HG03469 (cell line): ENCODE measurements around the gene ZSCAN1.

Experiments
- ATAC-seq: cut with Tn5 transposase; IDR thresholded peaks from one replicate; pipeline ENCODE4 v1.9.1; 2021; ENCODE audit warnings: mild to moderate bottlenecking, moderate library complexity, moderate number of reproducible peaks; ENCODE audit not compliant: unreplicated experiment

Gene ZSCAN1

DNA sequence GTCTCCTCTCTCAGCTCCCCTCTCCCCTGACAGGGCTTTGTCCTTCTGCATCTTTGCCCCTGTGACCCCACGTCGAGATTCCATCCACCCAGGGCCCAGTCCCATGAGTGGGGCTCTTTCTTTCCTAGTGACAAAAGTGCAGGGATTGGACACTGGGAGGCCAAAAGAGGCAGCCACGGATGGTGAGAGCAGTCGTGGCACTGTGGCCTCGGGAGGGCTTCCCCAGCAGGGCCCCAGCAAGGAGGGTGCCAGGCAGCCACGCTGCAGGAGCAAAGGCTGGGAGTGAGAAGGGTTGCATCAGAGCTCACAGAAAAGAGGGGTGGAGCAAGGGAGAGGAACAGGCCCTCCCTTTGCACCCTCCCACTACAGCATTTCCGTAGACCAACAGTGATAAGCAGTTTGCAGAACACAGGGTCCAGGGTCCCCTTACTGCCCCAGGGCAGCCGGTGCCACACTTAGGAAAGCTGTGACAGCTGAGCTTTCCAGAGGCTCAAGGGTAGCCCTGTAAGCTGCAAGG is 4.9 kb downstream of the ZSCAN1 start:
- no peak for ATAC-seq

- ATAC-seq = no peak
Measured at GRCh38 chr19:58040751-58041525, 7.1 kb downstream of the ZSCAN1 start.

- ATAC-seq = no peak
Measured at GRCh38 chr19:58042495-58043340, 8.9 kb downstream of the ZSCAN1 start.

GRCh38 chr19:58044391-58044790 is 10.6 kb downstream of the ZSCAN1 start:
- no peak for ATAC-seq

GRCh38 chr19:58044886-58045285 is 11.1 kb downstream of the ZSCAN1 start:
- no peak for ATAC-seq

DNA sequence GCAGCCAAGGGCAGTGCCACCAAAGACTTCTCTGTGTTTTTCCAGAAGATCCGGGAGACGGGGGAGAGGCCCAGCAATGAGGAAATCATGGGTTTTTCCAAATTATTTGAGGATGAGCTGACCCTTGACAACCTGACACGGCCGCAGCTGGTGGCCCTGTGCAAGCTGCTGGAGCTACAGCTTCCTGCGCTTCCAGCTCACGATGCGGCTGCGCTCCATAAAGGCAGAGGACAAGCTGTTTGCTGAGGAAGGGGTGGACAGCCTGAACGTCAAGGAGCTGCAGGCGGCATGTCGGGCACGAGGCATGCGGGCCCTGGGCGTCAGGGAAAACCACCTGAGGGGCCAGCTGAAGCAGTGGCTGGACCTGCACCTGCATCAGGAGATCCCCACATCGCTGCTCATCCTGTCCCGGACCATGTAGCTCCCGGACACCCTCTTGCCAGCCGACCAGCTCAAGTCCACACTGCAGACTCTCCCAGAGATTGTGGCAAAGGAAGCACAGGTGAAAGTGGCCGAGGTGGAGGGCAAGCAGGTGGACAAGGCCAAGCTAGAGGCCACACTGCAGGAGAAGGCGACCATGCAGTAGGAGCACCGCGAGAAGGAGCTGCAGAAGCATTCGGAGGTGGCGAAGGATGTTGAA is 11.7 kb downstream of the ZSCAN1 start:
- no peak for ATAC-seq

DNA sequence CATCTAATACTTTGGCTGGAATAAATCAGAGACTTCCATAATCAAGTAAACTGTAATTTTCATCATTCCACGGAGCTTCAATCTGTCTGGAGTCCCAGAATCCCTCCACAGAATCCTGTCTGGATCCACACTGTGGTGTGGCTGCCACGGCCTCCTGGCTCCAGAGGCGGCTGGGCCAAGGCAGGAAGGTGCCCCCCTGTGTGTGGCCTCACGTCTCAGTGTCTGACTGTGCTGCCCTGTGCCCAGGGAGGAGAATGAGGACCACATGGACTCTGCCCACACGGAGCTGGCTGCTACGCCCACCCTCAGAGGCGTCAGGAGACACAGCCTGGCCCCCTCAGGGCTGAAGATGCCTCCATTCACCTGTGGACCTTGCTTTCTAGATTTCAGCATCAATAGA is 13.0 kb downstream of the ZSCAN1 start:
- ATAC-seq = no peak

GRCh38 chr19:58047672-58048071 is 13.8 kb downstream of the ZSCAN1 start:
- ATAC-seq = no peak

- no peak for ATAC-seq
Measured at GRCh38 chr19:58052256-58052655, 18.4 kb downstream of the ZSCAN1 start.

GRCh38 chr19:58053480-58054156 is 19.8 kb downstream of the ZSCAN1 start:
- ATAC-seq = no peak

DNA sequence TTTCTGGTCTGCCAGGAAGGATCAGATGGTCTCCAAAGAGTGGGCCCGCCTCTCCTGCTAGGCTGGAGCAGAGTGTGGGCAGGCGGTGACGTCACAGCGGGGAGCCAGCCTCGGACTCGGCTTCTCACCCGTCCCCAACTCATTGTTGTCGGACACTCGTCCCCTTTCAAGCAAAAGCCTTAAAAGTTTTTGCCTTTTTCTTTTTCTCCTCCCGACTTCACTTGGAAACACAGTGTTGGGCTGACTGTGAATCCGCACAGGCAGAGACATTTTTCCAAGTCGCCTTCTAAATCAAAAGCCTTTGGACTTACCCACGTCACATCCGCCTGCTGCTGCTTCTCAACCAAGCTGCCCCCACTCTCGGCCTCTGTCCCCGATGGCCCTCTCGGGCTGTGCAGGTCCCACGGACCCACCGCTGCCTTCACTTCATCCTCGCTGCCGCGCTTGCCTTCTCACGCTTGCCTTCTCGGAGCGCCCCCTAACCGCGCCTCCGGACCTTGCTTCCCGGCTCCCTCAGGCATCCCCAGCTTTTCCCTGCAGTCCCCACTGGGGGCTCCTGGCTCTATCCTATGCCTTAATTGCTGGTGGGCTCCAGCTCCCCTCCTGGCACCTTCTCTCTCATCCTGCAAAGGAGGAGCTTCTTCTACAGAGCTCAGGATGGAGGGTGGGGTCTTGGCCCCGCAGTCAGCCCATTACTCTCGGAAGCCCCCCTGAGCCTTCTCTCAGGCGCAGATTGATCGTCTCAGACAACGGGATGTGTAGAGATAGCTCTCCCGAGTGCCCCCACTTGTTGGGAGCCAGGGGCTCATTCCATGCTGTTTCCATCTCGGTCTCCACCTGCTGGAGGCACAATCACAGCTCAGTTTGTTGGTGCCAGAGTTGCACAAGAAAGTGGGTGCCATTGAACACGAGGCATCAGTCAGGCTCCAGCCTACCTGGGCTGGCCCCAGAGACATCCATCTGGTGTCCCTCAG is 21.4 kb downstream of the ZSCAN1 start:
- no peak for ATAC-seq

GRCh38 chr19:58056261-58056660 is 22.4 kb downstream of the ZSCAN1 start:
- ATAC-seq = no peak

- ATAC-seq = no peak
Measured at GRCh38 chr19:58056861-58057260, 23.0 kb downstream of the ZSCAN1 start.

DNA sequence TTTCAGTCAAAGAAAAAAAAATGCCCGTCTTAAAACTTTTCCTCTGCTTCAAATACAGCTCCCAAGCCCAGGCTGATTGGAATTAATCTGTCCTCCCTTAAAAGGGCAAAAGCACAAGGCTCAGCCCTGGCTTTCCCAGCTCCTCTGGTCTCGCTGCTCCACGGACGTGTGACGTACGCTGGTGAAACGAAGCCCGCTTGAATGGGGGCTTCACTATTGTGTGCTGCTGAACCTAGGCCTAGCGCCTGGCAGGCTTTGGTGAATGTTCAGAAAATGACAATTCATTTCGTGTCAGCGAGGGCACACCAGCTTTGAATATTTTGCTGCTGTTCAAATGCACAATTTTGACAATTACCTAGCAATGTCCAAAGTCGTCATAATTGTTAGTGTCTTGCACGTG is 24.6 kb downstream of the ZSCAN1 start:
- ATAC-seq = no peak

GRCh38 chr19:58059003-58059670 is 25.3 kb downstream of the ZSCAN1 start, which contains the start of gene ZNF135:
TSS of gene ZNF135 (plus strand) at chr19:58059282. CDS start at chr19:58060003, 721 bp downstream.
- ATAC-seq = no peak

DNA sequence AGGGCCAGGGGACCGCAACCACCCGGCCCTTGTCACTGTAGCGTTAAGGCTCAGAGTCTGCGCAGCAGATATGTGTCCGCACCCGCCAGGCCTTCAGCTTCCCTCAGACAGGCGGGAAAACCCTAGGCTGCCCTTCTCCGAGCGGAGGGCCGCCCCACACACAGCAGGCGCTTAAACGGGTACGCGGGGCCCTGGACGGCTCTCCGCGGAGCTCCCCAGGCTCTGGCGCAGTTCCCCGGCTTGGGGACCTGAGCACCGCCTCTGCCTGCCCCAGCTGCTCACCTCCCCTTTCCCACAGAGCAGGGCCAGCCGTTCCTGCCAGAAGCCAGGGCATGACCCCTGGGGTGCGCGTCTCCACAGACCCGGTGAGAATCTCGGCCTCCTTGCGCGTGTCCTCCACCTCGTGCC is 25.9 kb downstream of the ZSCAN1 start:
- ATAC-seq = no peak

DNA sequence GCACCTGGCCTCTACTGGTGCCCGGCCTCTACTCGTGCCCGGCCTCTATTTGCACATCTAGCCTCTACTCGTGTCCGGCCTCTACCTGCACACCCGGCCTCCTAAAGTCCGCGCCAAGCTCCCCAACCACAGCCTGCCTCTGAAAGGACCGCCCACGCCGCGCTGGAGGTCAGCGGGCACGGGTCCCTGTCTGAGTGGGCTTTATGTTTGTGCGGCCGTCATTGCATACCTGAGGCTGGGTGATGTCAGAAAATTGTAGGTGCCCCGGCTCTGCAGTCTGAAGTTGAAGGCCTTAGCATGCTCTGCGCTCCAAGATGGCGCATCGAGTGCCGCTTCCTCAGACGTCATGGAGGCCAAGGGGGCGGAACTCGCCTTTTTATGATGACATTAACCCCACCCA is 26.4 kb downstream of the ZSCAN1 start:
- ATAC-seq = no peak

DNA sequence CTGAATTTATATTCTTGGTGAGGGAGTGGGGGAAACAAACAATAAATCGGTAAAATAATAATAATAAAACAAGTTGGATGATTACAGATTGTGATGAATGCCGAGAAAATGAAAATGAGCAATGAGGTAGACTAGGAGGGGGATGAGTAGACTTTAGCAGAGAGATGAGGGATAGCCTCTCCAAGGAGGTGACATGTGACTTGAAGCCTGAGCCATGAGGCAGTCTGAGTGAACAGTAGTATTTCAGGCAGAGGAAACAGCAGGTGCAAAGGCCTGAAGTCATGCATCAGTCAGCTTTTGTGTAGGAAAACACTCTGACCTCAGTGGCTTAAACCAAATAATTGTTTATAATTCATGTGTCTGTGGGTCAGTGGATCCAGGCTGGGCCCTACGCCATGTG is 29.9 kb downstream of the ZSCAN1 start:
- no peak for ATAC-seq
